Fibroblast of pulmonary artery (primary cell): ENCODE results near the gene IWS1.
"Not testable (repeated sequence)": the region's sequence is repeated elsewhere in the genome, so short reads cannot be mapped to it uniquely, and the experiment has no call there.

Experiments used
- DNase-seq: peaks from one replicate; pipeline ENCODE4 v3.0.0-alpha.2; 2010; ENCODE audit warnings: low read depth
- H3K4me3 ChIP-seq: replicated peaks from 2 replicates; pipeline ENCODE4 v1.5.1; 2011; ENCODE audit warnings: low read depth, mild to moderate bottlenecking, control low read depth, low read length, moderate library complexity
- CTCF ChIP-seq: IDR thresholded peaks from 2 replicates; pipeline ENCODE4 v1.5.1; 2011; ENCODE audit warnings: mild to moderate bottlenecking, control low read depth, low read length, inconsistent platforms; ENCODE audit errors: missing control alignments

IWS1 gene

GRCh38 chr2:127454595-127455565 lies 71.4 kb downstream of the IWS1 start:
- no peak for TF ChIP-seq CTCF
- H3K4me3 ChIP-seq: no peak overlapping the region
- DNase-seq: no peak

DNA sequence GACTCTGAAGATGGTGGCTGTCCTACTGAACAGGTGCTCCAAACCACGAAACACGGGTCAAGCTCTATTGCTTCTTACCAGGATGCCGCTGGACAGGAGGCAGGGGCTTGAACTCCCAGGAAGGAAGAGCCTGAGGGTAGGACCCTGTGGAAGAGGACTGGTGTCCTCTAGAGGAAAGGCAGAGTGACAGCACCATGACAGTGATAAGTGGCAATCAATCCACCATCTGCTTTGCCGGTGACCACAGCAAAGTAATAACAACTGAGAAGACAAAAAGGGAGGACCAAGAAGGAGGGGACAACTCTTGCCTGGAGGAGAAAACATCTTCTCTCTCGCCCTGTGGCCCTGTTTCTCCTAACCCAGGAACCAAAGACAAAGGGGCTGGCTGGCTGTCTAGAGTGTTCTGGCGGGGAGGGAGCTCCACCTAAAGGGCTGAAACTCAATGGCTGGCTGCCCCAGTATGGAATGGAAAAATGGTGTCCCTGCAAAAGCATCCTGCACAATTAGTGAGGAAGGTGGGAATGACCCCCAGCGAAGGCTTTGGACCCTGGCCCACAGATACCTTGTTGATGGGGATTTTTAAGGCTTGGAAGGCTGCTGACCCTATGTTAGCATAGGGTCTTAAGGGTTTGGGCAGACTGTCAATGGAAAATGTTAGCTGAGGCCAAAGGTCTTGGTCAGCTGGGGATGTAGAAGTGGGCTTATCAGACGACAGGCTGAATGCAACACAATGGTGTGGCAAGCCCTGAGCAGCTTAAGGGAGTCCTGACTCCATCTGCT lies 72.7 kb downstream of the IWS1 start:
- TF ChIP-seq CTCF: peak; percentile 21
- DNase-seq: peak; percentile 17

GRCh38 chr2:127453013-127453391 lies 73.3 kb downstream of the IWS1 start:
- H3K4me3 ChIP-seq: no peak overlapping the region
- TF ChIP-seq CTCF: no peak

More for the DNA sequence above, 72.7 kb downstream of the IWS1 start:
- H3K4me3 ChIP-seq: no peak overlapping the region

GRCh38 chr2:127452423-127452822 lies 73.9 kb downstream of the IWS1 start:
- H3K4me3 ChIP-seq, DNase-seq: not testable (repeated sequence)

More at GRCh38 chr2:127453013-127453391, 73.3 kb downstream of the IWS1 start:
- no peak for DNase-seq

DNA sequence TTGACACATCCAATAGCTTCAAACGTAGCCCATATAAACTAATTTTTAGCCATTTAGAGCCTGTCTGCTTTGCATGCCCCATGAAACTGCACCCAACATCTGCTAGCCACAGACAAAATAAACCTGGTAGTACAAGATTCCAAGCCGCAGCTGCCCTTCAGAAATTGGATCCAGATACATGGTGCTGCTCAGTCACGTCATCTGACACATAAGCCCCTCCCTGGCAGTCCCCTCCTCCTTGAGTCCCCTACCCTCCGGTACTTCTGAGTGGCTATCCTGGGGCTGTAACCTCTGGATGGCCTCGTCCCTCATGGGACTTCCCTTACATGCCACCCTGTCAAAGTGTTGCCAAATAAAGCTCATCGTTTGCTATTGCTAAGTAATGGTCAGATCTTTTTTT lies 74.3 kb downstream of the IWS1 start:
- no peak overlapping the region for H3K4me3 ChIP-seq
- DNase-seq: no peak
- no peak for TF ChIP-seq CTCF

GRCh38 chr2:127449898-127450297 lies 76.4 kb downstream of the IWS1 start:
- no peak overlapping the region for H3K4me3 ChIP-seq
- DNase-seq: no peak
- TF ChIP-seq CTCF: no peak

DNA sequence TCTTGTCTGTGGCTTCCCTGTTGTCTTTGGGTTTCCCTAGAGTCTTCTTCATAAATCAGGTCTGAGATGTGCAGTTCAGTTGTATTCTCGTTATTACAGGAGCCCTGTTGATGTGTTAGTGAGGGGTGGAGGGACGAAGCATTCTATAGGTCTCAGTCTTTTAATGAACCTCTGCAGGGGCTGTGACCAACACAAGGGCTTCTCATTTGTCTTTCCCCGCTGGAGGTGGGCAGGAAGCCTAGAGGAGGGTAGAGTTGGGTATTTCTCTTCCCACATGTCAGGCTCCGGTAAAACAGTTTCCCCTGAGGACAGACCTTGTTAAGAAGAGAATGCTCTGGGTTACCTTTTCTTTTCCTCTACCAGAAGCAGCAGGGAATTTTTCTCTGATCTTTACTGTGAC lies 76.9 kb downstream of the IWS1 start:
- no peak for DNase-seq
- H3K4me3 ChIP-seq: no peak overlapping the region
- no peak for TF ChIP-seq CTCF
